ENCODE results near the gene TRPM5.

Gene TRPM5

GRCh38 chr11:2415171-2415570 lies 29.1 kb downstream of the TRPM5 start:
- no peak overlapping the region for H3K27ac ChIP-seq
- no peaks in the 10 kb centered on the region for H3K9me3 ChIP-seq (ENCODE audit: severe bottlenecking)

GRCh38 chr11:2414616-2415015 lies 29.7 kb downstream of the TRPM5 start:
- DNase-seq: no peak
- Histone ChIP-seq H3K27me3 (ENCODE audit: insufficient read depth, low read depth, severe bottlenecking) (no peaks in the 10 kb centered on the region), H3K9me3 (ENCODE audit: severe bottlenecking) (no peaks in the 10 kb centered on the region), H3K36me3 (no peaks in the 10 kb centered on the region), H3K4me3 (ENCODE audit: low read depth, low read length) (no peak overlapping the region), H3K27ac (no peak overlapping the region)
- no peak for TF ChIP-seq CTCF (IDR thresholded peaks at IDR 0.05; ENCODE audit: low read depth, low read length)

More at GRCh38 chr11:2415171-2415570, 29.1 kb downstream of the TRPM5 start:
- Histone ChIP-seq H3K27me3 (ENCODE audit: insufficient read depth, low read depth, severe bottlenecking) (no peaks in the 10 kb centered on the region), H3K4me3 (ENCODE audit: low read depth, low read length) (no peak overlapping the region), H3K36me3 (no peaks in the 10 kb centered on the region)
- no peak for TF ChIP-seq CTCF (IDR thresholded peaks at IDR 0.05; ENCODE audit: low read depth, low read length)
- DNase-seq: no peak

- Histone ChIP-seq H3K9me3 (ENCODE audit: severe bottlenecking) (no peaks in the 10 kb centered on the region), H3K36me3 (no peaks in the 10 kb centered on the region), H3K27me3 (ENCODE audit: insufficient read depth, low read depth, severe bottlenecking) (no peaks in the 10 kb centered on the region), H3K27ac (no peak overlapping the region), H3K4me3 (ENCODE audit: low read depth, low read length) (no peak overlapping the region)
- TF ChIP-seq CTCF (IDR thresholded peaks at IDR 0.05; ENCODE audit: low read depth, low read length): no peak
- no peak for DNase-seq
Measured at GRCh38 chr11:2413742-2414579, 30.4 kb downstream of the TRPM5 start.

- TF ChIP-seq CTCF (IDR thresholded peaks at IDR 0.05; ENCODE audit: low read depth, low read length): no peak
- no peaks in the 10 kb centered on the region for H3K27me3 ChIP-seq (ENCODE audit: insufficient read depth, low read depth, severe bottlenecking)
- DNase-seq: no peak
- no peak overlapping the region for H3K27ac ChIP-seq
- H3K9me3 ChIP-seq (ENCODE audit: severe bottlenecking): no peaks in the 10 kb centered on the region
- no peak overlapping the region for H3K4me3 ChIP-seq (ENCODE audit: low read depth, low read length)
- no peaks in the 10 kb centered on the region for H3K36me3 ChIP-seq
Measured at GRCh38 chr11:2412323-2412722, 32.0 kb downstream of the TRPM5 start.

- Histone ChIP-seq H3K9me3 (ENCODE audit: severe bottlenecking) (no peaks in the 10 kb centered on the region), H3K27ac (no peak overlapping the region), H3K27me3 (ENCODE audit: insufficient read depth, low read depth, severe bottlenecking) (no peaks in the 10 kb centered on the region), H3K36me3 (no peaks in the 10 kb centered on the region), H3K4me3 (ENCODE audit: low read depth, low read length) (no peak overlapping the region)
- no peak for DNase-seq
- TF ChIP-seq CTCF (IDR thresholded peaks at IDR 0.05; ENCODE audit: low read depth, low read length): no peak
Measured at GRCh38 chr11:2411446-2412305, 32.6 kb downstream of the TRPM5 start.
